ENCODE measurements around the gene URB1.
A peak's percentile ranks its signal among the peaks of the same experiment; 100 is the strongest.
"Not testable (repeated sequence)": the region's sequence is repeated elsewhere in the genome, so short reads cannot be mapped to it uniquely, and the experiment has no call there.

URB1 gene

DNA sequence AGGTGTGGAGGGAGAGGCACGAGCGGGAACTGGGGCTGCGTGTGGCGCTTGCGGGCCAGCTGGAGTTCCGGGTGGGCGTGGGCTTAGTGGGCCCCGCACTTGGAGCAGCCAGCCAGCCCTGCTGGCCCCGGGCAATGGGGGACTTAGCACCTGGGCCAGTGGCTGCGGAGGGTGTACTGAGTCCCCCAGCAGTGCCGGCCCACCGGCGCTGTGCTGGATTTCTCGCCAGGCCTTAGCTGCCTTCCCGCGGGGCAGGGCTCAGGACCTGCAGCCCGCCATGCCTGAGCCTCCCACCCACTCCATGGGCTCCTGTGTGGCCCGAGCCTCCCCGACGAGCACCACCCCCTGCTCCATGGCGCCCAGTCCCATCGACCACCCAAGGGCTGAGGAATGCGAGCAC, 127.5 kb downstream of the URB1 start:
- H2BK5ac ChIP-seq (ENCODE audit: low read length); H3K14ac ChIP-seq (ENCODE audit: low read length); H2AK5ac ChIP-seq (ENCODE audit: low read depth, low read length); H3K79me1 ChIP-seq (ENCODE audit: low read depth, low read length); H3K9ac ChIP-seq (ENCODE audit: low read depth, low read length, poor library complexity); H3K23ac ChIP-seq (ENCODE audit: low read depth, low read length, poor library complexity); H2AFZ ChIP-seq (ENCODE audit: low read length); H2BK12ac ChIP-seq (ENCODE audit: low read length); H3K9me3 ChIP-seq (replicated peaks in 1 of 2; ENCODE audit: control insufficient read depth in 2 of 2, insufficient read depth in 1 of 2, low read depth in 1 of 2, low read length in 2 of 2); H4K8ac ChIP-seq (ENCODE audit: low read depth, low read length); H3K27me3 ChIP-seq (ENCODE audit: control insufficient read depth in 3 of 3, insufficient read depth in 3 of 3, low read depth in 1 of 3, low read length in 3 of 3); H4K91ac ChIP-seq (ENCODE audit: low read depth, low read length, poor library complexity); H3K4me3 ChIP-seq (ENCODE audit: low read length in 2 of 2); H3K18ac ChIP-seq (ENCODE audit: low read length); H3K27ac ChIP-seq (replicated peaks; ENCODE audit: low read length); H3K4me2 ChIP-seq (ENCODE audit: insufficient read depth, low read length, poor library complexity, severe bottlenecking); H3K4me1 ChIP-seq (ENCODE audit: control insufficient read depth in 2 of 2, insufficient read depth in 1 of 2, low read depth in 1 of 2, low read length in 2 of 2); DNase-seq (ENCODE audit: low spot score); H3K4ac ChIP-seq (ENCODE audit: low read length); H2BK15ac ChIP-seq (ENCODE audit: low read length); H2BK120ac ChIP-seq (ENCODE audit: low read depth, low read length): not testable (repeated sequence)
- WGBS, 2 donors (ENCODE audit: extremely low coverage in 2 of 2, insufficient read length in 2 of 2, insufficient replicate concordance in 1 of 2): no CpG with 5 or more reads among the region's 23 CpGs
- peaks cover 16 to 38% of the 10 kb centered on the region in 2 donors for H3K36me3 ChIP-seq (replicated peaks in 1 of 2; ENCODE audit: control insufficient read depth in 2 of 2, insufficient read depth in 2 of 2, low read length in 2 of 2)

DNA sequence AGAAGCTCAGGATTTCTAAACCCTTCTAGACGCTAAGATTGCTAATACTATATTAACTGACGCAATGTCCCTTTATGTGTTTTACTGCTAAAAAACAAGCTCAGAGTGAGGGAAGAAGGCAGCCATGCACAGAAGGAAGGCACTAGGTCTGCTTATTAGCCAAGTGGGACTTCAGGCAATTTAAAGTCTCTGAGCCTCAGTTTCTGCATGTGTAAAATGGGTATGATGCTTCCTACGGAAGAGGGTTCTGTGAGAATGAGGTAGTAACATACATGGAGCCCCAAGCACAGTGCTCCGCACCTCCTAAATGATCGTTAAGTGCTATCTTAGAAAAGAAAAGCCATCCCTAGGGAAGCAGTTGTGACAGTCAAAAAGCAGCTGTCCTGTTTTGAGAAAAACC, 130.9 kb downstream of the URB1 start:
- no peak overlapping the region for H2BK5ac ChIP-seq (ENCODE audit: low read length)
- H2AK5ac ChIP-seq (ENCODE audit: low read depth, low read length): no peak overlapping the region
- no peak overlapping the region for H4K91ac ChIP-seq (ENCODE audit: low read depth, low read length, poor library complexity)
- no peak overlapping the region for H3K4me3 ChIP-seq (ENCODE audit: low read length in 2 of 2)
- H3K4ac ChIP-seq (ENCODE audit: low read length): no peak overlapping the region
- no peak for DNase-seq (ENCODE audit: low spot score)
- no peak overlapping the region for H4K8ac ChIP-seq (ENCODE audit: low read depth, low read length)
- H3K9ac ChIP-seq (ENCODE audit: low read depth, low read length, poor library complexity): no peak overlapping the region
- no peaks in the 10 kb centered on the region for H3K27me3 ChIP-seq (ENCODE audit: control insufficient read depth in 3 of 3, insufficient read depth in 3 of 3, low read depth in 1 of 3, low read length in 3 of 3)
- H2BK15ac ChIP-seq (ENCODE audit: low read length): no peak overlapping the region
- peaks cover 0 to 1% of the 10 kb centered on the region in 2 donors for H3K4me1 ChIP-seq (ENCODE audit: control insufficient read depth in 2 of 2, insufficient read depth in 1 of 2, low read depth in 1 of 2, low read length in 2 of 2)
- no peak overlapping the region for H3K23ac ChIP-seq (ENCODE audit: low read depth, low read length, poor library complexity)
- H2BK12ac ChIP-seq (ENCODE audit: low read length): no peak overlapping the region
- no peaks in the 10 kb centered on the region for H3K79me1 ChIP-seq (ENCODE audit: low read depth, low read length)
- H3K14ac ChIP-seq (ENCODE audit: low read length): no peak overlapping the region
- H2AFZ ChIP-seq (ENCODE audit: low read length): no peak overlapping the region
- no peak overlapping the region for H2BK120ac ChIP-seq (ENCODE audit: low read depth, low read length)
- H3K36me3 ChIP-seq (replicated peaks in 1 of 2; ENCODE audit: control insufficient read depth in 2 of 2, insufficient read depth in 2 of 2, low read length in 2 of 2): peaks cover 3 to 4% of the 10 kb centered on the region in 2 donors
- WGBS, 2 donors (ENCODE audit: extremely low coverage in 2 of 2, insufficient read length in 2 of 2, insufficient replicate concordance in 1 of 2): no CpG with 5 or more reads among the region's 5 CpGs
- H3K4me2 ChIP-seq (ENCODE audit: insufficient read depth, low read length, poor library complexity, severe bottlenecking): no peak overlapping the region
- no peak overlapping the region for H3K18ac ChIP-seq (ENCODE audit: low read length)
- peaks cover 0 to 1% of the 10 kb centered on the region in 2 donors for H3K9me3 ChIP-seq (replicated peaks in 1 of 2; ENCODE audit: control insufficient read depth in 2 of 2, insufficient read depth in 1 of 2, low read depth in 1 of 2, low read length in 2 of 2)
- no peak overlapping the region for H3K27ac ChIP-seq (replicated peaks; ENCODE audit: low read length)

Small RNAs within 50 kb of the gene (small RNA-seq; reads per million reads assigned to genes)
- 18.1 reads per million, percentile 77 among the genes with 10 or more reads in this experiment for gene SNORA80A (ENCODE audit: insufficient read depth)

All from neuronal stem cell (in vitro differentiated cells).